Ectodermal cell (in vitro differentiated cells): ENCODE data around the gene PHC1.
A peak's percentile ranks its signal among the peaks of the same experiment; 100 is the strongest.
"Not testable (repeated sequence)": the region's sequence is repeated elsewhere in the genome, so short reads cannot be mapped to it uniquely, and the experiment has no call there.

ENCODE experiments used
- H3K27ac ChIP-seq: 2 replicates; pipeline ENCODE4 v1.7.0; 2013; ENCODE audit warnings: mild to moderate bottlenecking, low read depth, low read length; ENCODE audit not compliant: insufficient read depth, poor library complexity, severe bottlenecking
- H3K27me3 ChIP-seq: 2 replicates; pipeline ENCODE4 v1.7.0; 2013; ENCODE audit warnings: mild to moderate bottlenecking, low read length; ENCODE audit not compliant: insufficient read depth, control insufficient read depth, poor library complexity, severe bottlenecking
- H3K36me3 ChIP-seq: one replicate; pipeline ENCODE4 v1.7.0; 2013; ENCODE audit warnings: low read length; ENCODE audit not compliant: control insufficient read depth, insufficient read depth
- H3K4me1 ChIP-seq: one replicate; pipeline ENCODE4 v1.7.0; 2013; ENCODE audit warnings: low read length; ENCODE audit not compliant: control insufficient read depth, insufficient read depth
- H3K4me3 ChIP-seq: 2 replicates; pipeline ENCODE4 v1.7.0; 2013; ENCODE audit warnings: low read depth, low read length, control low read depth; ENCODE audit not compliant: insufficient read depth
- H3K9me3 ChIP-seq: 2 replicates; pipeline ENCODE4 v1.7.0; 2013; ENCODE audit warnings: mild to moderate bottlenecking, low read length, moderate library complexity; ENCODE audit not compliant: control insufficient read depth
- WGBS, 2 experiments: methylation state at CpG; one replicate each; pipeline ENCODE4 v1.1.7; 2013; ENCODE audit warnings: missing lambda C conversion rate in 2 of 2; 5-methylcytosine and 5-hydroxymethylcytosine counted together

PHC1 gene

GRCh38 chr12:8909752-8910151, 4.6 kb upstream of the PHC1 start:
- H3K4me3 ChIP-seq, result no peak overlapping the region
- no peak overlapping the region for H3K27ac ChIP-seq
- no peaks in the 10 kb centered on the region for H3K27me3 ChIP-seq
- H3K36me3 ChIP-seq, result no peaks in the 10 kb centered on the region
- 89% methylated on average over 4 to 5 of the region's 5 CpGs for WGBS, 2 experiments
- peaks cover 17% of the 10 kb centered on the region for H3K4me1 ChIP-seq
- H3K9me3 ChIP-seq, result no peaks in the 10 kb centered on the region

- 10 to 15% methylated on average over 3 of the region's 3 CpGs for WGBS, 2 experiments
- no peak overlapping the region for H3K4me3 ChIP-seq
- no peak overlapping the region for H3K27ac ChIP-seq
- H3K36me3 ChIP-seq, result no peaks in the 10 kb centered on the region
- no peaks in the 10 kb centered on the region for H3K27me3 ChIP-seq
- no peaks in the 10 kb centered on the region for H3K9me3 ChIP-seq
- peaks cover 21% of the 10 kb centered on the region for H3K4me1 ChIP-seq
These were observed 2.6 kb upstream of the PHC1 start for GRCh38 chr12:8911606-8912268.

- peak overlapping the region; percentile 93 for H3K27ac ChIP-seq
- H3K4me1 ChIP-seq, result peaks cover 21% of the 10 kb centered on the region
- no peaks in the 10 kb centered on the region for H3K9me3 ChIP-seq
- 12 to 13% methylated on average over 8 to 9 of the region's 9 CpGs for WGBS, 2 experiments
- peak overlapping the region; percentile 56 for H3K4me3 ChIP-seq
- H3K36me3 ChIP-seq, result no peaks in the 10 kb centered on the region
- no peaks in the 10 kb centered on the region for H3K27me3 ChIP-seq
These were observed 1.4 kb upstream of the PHC1 start for GRCh38 chr12:8912914-8913313.

- Histone ChIP-seq H3K36me3 (peaks cover 3% of the 10 kb centered on the region), H3K27me3 (no peaks in the 10 kb centered on the region), H3K9me3 (no peaks in the 10 kb centered on the region), H3K4me3 (peak overlapping the region; percentile 56), H3K4me1 (peaks cover 21% of the 10 kb centered on the region), H3K27ac (peak overlapping the region; percentile 93)
- WGBS, 2 experiments, result 2% methylated on average over 6 of the region's 6 CpGs
These were observed 642 bp upstream of the PHC1 start for GRCh38 chr12:8913702-8914032.

GRCh38 chr12:8914716-8915526, 612 bp downstream of the PHC1 start:
- Histone ChIP-seq H3K27ac (no peak overlapping the region), H3K9me3 (no peaks in the 10 kb centered on the region)

GRCh38 chr12:8916154-8916553, 1.8 kb downstream of the PHC1 start:
- Histone ChIP-seq H3K36me3 (peaks cover 5% of the 10 kb centered on the region), H3K9me3 (no peaks in the 10 kb centered on the region), H3K4me3 (peak overlapping the region; percentile 56), H3K4me1 (peaks cover 21% of the 10 kb centered on the region), H3K27ac (no peak overlapping the region), H3K27me3 (no peaks in the 10 kb centered on the region)

More at GRCh38 chr12:8914716-8915526, 612 bp downstream of the PHC1 start:
- WGBS, 2 experiments, result 0% methylated on average over 30 of the region's 35 CpGs
- Histone ChIP-seq H3K4me1 (peaks cover 21% of the 10 kb centered on the region), H3K27me3 (no peaks in the 10 kb centered on the region), H3K36me3 (peaks cover 4% of the 10 kb centered on the region), H3K4me3 (peak overlapping the region; percentile 56)

- Histone ChIP-seq H3K36me3 (peaks cover 13% of the 10 kb centered on the region), H3K4me3 (no peak overlapping the region), H3K27ac (no peak overlapping the region), H3K9me3 (no peaks in the 10 kb centered on the region), H3K27me3 (no peaks in the 10 kb centered on the region), H3K4me1 (peaks cover 16% of the 10 kb centered on the region)
- 78 to 86% methylated on average over 3 of the region's 3 CpGs for WGBS, 2 experiments
These were observed 2.7 kb downstream of the PHC1 start for GRCh38 chr12:8917031-8917430.

GRCh38 chr12:8917751-8918150, 3.4 kb downstream of the PHC1 start:
- Histone ChIP-seq H3K36me3 (peaks cover 20% of the 10 kb centered on the region), H3K4me1 (peaks cover 9% of the 10 kb centered on the region), H3K4me3 (no peak overlapping the region), H3K27me3 (no peaks in the 10 kb centered on the region), H3K27ac (no peak overlapping the region), H3K9me3 (no peaks in the 10 kb centered on the region)
- WGBS, 2 experiments, result 28 to 51% methylated on average over 1 of the region's 1 CpG

GRCh38 chr12:8919643-8920042, 5.3 kb downstream of the PHC1 start:
- H3K36me3 ChIP-seq, result peaks cover 25% of the 10 kb centered on the region
- not testable (repeated sequence) for H3K27ac ChIP-seq, H3K27me3 ChIP-seq, H3K4me1 ChIP-seq, H3K9me3 ChIP-seq, H3K4me3 ChIP-seq
- WGBS, 2 experiments, result 92 to 93% methylated on average over 3 to 4 of the region's 4 CpGs

- no peak overlapping the region for H3K27ac ChIP-seq
- H3K4me1 ChIP-seq, result no peaks in the 10 kb centered on the region
- H3K36me3 ChIP-seq, result peaks cover 25% of the 10 kb centered on the region
- WGBS, 2 experiments, result 94 to 96% methylated on average over 5 of the region's 5 CpGs
- no peaks in the 10 kb centered on the region for H3K27me3 ChIP-seq
- no peak overlapping the region for H3K4me3 ChIP-seq
- no peaks in the 10 kb centered on the region for H3K9me3 ChIP-seq
These were observed 8.2 kb downstream of the PHC1 start for GRCh38 chr12:8922544-8922943.
